CD4-positive, alpha-beta T cell treated with Interleukin-4 for 1 hour (primary cell): ENCODE data around the gene USP36.
"Not testable (repeated sequence)": the region's sequence is repeated elsewhere in the genome, so short reads cannot be mapped to it uniquely, and the experiment has no call there.

Source experiments
- DNase-seq, 2 donors: peaks; one replicate each; pipeline ENCODE4 v3.0.0-alpha.2; 2020 to 2022

Gene USP36

GRCh38 chr17:78840780-78841611, at the start of gene USP36:
Gene USP36 (minus strand): TSS chr17:78840814. CDS start chr17:78836363, 4,451 bp downstream.
- DNase-seq = peak; percentile 99

DNA sequence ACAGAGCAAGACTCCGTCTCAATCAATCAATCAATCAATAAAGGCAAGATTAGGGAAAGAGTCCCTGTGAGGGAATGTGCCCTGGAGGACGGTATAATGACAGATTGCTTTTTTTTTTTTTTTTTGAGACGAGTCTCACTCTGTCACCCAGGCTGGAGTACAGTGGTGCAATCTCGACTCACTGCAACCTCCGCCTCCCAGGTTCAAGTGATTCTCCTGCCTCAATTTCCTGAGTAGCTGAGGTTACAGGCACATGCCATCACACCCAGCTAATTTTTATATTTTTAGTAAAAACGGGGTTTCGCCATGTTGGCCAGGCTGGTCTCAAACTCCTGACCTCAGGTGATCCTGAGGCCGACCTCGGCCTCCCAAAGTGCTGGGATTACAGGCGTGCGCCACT, 49.5 kb upstream of the USP36 start:
- DNase-seq = not testable (repeated sequence)

DNA sequence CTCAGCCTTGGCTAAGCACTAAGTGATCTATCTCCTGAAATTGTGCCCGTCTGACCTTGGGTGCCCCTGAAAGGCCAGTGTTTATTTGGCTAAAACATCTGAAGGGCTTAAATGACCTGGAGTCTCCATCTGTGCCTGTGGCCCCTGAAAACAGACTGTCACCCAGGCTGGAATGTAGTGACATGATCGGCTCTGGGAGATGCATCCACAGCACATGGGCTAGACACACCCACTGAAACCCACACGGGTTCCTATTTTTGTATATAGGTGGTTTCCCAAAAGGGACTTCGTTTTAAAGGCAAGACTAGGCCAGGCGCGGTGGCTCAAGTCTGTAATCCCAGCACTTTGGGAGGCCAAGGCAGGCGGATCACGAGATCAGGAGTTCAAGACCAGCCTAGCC, 48.9 kb upstream of the USP36 start:
- peak; percentile 25 to 69 for DNase-seq

DNA sequence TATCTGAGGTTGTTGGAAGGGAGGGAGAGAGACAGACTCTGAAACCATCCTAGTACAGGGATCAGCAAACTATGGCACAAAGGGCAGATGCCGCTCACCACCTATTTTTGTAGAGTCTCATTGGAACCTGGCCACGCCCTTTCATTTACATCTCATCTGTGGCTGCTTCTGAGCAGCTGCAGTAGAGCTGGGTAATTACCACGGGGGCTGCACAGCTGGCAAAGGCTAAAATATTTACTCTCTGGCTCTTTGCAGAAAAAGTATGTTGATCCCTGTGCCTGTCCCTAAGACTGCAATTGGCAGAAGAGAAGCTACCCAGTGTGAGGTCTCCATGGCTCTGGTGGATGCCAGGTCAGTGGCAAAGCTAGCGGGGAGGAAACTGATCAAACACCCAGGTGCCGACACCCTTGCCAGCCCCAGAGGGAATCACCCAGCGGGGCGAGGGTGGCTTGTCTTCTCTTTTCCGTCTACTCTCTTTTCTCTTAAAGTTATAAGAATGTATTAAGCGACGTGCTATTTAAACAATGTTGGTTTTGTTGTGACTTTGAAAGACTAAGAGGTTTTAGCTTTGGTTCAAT, 48.4 kb upstream of the USP36 start:
- DNase-seq = peak in 1 of 2 donors; percentile 18

- no peak for DNase-seq
Observed at GRCh38 chr17:78886954-78887353, 46.3 kb upstream of the USP36 start.

GRCh38 chr17:78885956-78886355, 45.3 kb upstream of the USP36 start:
- no peak for DNase-seq

DNA sequence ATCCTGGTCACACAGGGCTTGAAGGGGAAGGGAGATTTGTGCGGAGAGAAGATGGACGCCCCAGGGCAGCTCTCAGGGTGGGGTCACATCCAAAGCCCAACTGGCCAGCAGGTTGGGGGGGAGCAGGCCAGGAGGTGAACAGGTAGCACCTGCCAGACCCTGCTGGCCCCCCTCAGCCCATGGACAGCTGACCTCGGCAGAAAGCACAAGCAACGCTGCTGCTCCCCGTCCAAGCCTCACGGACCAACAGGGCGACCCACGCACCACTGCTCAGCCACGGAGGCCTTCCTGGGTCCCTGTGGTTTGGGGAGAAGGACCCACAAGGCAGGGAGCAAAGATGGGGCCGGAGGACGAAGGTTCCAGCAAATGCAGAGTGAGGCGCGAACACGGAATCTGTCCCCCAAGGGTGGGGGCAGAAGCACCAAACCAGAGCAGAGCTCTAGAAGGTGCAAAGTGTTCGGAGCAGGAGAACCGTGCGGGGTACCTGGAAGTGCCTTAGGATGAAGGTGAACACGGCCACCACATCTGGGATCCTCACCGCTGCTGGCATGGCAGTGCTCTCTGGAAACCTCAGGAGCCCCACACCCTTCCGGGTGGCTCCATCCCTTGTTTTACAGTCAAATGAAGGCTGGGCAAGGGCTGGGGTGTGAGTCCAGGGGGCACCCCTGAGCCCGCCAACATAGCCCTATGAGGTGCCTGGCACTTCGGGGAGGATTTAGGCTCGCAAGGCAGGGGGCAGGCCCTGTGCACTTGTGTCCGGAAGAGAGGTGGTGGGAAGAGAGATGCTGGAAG, 44.5 kb upstream of the USP36 start:
- DNase-seq = no peak

- DNase-seq = no peak
Observed at GRCh38 chr17:78884148-78884825, 43.7 kb upstream of the USP36 start.

- DNase-seq = peak in 1 of 2 donors; percentile 43
Observed at GRCh38 chr17:78883533-78884131, 43.0 kb upstream of the USP36 start.

- peak in 1 of 2 donors; percentile 78 for DNase-seq
Observed at GRCh38 chr17:78883089-78883532, 42.5 kb upstream of the USP36 start.

DNA sequence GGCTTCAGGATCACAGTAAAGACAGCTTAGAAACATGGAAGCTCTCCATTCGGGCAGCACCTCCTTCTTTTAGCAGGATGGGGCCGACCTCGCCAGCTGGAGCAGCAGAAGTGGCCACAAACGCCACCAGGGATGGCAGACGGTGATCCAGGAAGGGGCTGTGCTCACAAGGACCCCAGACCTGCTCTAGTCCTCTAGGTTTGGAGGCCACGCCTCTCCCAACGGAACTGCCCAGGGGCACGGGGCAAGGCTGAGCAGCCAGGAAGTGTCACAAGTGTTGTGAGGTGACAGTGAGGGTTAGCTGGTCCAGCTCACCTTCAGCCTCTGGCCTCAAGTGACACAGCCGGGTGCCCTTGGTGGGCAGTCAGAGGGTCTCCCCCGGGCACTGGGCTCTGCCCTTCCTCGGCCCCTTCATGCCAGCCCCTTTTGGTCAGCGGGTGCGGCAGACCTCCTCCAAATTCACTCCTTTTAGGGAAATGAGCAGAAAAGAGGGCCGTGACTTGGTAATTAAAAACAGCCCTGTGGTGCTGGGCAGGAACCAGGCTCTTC, 42.0 kb upstream of the USP36 start:
- DNase-seq = peak in 1 of 2 donors; percentile 25

GRCh38 chr17:78879635-78880186, 39.1 kb upstream of the USP36 start:
- peak; percentile 32 to 33 for DNase-seq

GRCh38 chr17:78878871-78879527, 38.4 kb upstream of the USP36 start:
- DNase-seq = no peak

GRCh38 chr17:78878261-78878660, 37.6 kb upstream of the USP36 start:
- no peak for DNase-seq

GRCh38 chr17:78876954-78877517, 36.4 kb upstream of the USP36 start:
- not testable (repeated sequence) for DNase-seq

GRCh38 chr17:78876094-78876597, 35.5 kb upstream of the USP36 start:
- no peak for DNase-seq

DNA sequence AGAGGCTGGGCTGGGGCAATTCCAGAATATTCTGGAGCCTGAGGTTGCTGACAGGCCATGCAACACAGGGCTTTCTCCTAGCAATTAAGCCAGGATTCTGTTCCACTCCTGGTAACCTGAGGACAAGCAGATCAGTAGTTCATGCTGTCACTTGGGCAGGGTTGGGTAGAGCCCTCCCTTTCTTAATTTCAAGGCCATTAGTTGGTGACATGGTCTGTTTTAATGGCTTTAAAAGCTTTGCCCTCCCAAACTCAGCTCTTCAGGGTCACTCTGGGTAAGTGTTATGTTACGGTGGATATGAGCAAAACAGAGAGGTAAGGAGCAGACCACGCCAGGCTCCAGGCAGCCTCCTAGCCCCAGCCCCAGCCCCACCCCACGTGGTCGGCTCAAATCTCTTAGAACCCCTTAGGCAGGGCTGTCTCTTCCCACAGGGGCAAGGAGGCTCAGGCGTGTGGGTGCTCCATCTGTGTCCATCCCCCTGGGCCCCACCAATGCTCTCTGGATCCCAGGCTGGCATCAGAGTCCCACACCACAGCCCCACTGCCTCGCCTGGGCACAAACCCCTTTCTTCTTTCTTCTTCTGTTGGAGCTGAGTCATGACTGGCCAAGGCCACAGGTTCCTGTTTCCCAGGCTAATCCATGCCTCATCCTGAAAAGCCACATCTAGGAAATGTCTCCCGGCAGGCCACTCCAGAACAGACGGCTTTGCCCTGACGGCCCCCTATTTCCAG, 34.9 kb upstream of the USP36 start:
- DNase-seq = no peak

GRCh38 chr17:78873519-78874340, 33.1 kb upstream of the USP36 start:
- DNase-seq = no peak

- DNase-seq = no peak
Observed at GRCh38 chr17:78872486-78872885, 31.9 kb upstream of the USP36 start.
